ENCODE results near the gene YJU2. TPM values are rescaled to one million over a fixed set of nuclear protein-coding genes. Genes with fewer than 3 reads are reported as not detected.

The YJU2 gene
- total RNA-seq, 2 experiments from 2014 or later, result 37.6 to 38.5 TPM

GRCh38 chr19:4295972-4296771 lies 49.3 kb downstream of the YJU2 start:
- peaks cover 6% of the 10 kb centered on the region for H3K36me3 Mint-ChIP-seq
- H3K9me3 Mint-ChIP-seq, result no peaks in the 10 kb centered on the region
- no peak overlapping the region for H3K27ac Mint-ChIP-seq
- no peak for DNase-seq
- peaks cover 8% of the 10 kb centered on the region for H3K4me1 Mint-ChIP-seq
- no peaks in the 10 kb centered on the region for H3K27me3 Mint-ChIP-seq
- no peak overlapping the region for H3K4me3 Mint-ChIP-seq

GRCh38 chr19:4297901-4298809 lies 51.3 kb downstream of the YJU2 start:
- Mint-ChIP-seq H3K27me3 (no peaks in the 10 kb centered on the region), H3K4me1 (peaks cover 20% of the 10 kb centered on the region), H3K4me3 (no peak overlapping the region), H3K27ac (peak overlapping the region; percentile 68), H3K36me3 (peaks cover 6% of the 10 kb centered on the region), H3K9me3 (no peaks in the 10 kb centered on the region)
- peak; percentile 36 for DNase-seq

DNA sequence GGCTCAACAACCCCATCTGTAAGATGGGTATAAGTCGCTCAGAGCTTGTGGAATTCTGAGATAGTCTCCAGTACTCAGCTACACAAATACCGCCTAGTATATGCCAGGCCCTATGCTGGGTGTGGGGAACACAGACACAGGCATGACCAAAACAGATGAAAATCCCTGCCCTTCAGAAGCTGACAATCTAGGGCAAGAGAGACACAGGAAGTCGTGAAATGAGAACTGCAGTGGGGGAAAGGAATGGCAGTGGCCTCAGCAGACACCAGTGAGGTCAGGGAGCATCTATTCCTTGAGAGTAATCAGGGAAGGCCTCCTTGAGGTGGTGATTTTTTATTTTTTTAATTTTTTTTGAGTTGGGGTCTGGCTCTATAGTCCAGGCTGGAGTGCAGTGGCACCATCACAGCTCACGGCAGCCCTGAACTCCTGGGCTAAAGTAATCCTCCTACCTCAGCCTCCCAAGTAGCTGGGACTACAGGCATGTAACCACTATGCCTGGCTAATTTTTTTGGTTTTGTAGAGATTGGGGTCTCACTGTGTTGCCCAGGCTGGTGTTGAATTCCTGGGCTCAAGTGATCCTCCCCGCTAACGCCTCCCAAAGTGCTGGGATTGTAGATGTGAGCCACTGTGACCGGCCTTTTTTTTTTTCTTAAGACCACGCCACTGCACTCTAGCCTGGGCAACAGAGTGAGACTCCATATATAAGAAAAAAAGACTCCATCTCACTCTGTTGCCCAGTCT lies 52.1 kb downstream of the YJU2 start:
- Mint-ChIP-seq H3K36me3 (peaks cover 6% of the 10 kb centered on the region), H3K4me3 (no peak overlapping the region), H3K27ac (peak overlapping the region; percentile 68), H3K4me1 (peaks cover 25% of the 10 kb centered on the region), H3K9me3 (no peaks in the 10 kb centered on the region), H3K27me3 (no peaks in the 10 kb centered on the region)
- no peak for DNase-seq

DNA sequence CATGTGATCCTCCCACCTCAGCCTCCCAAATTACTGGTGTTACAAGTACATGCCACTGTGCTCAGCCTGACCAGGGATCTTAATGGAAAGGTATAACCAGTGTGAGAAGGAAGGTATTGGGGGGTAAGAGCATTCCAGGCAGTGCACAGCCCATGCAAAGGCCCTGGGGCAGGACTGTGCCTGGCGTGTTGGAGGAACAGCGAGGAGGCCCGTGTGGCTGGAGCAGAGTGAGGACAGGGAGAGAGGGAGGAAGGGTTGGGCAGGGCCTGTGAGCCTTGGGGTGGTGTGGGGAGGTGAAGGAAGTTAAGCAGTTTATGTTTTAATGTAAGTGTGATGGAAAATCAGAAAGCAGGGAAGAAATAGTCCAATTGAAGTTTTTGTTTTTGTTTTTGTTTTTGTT lies 53.7 kb downstream of the YJU2 start:
- Mint-ChIP-seq H3K27me3 (no peaks in the 10 kb centered on the region), H3K9me3 (no peaks in the 10 kb centered on the region), H3K4me3 (peak overlapping the region; percentile 5), H3K27ac (peak overlapping the region; percentile 43), H3K36me3 (peaks cover 6% of the 10 kb centered on the region), H3K4me1 (peaks cover 29% of the 10 kb centered on the region)
- no peak for DNase-seq

DNA sequence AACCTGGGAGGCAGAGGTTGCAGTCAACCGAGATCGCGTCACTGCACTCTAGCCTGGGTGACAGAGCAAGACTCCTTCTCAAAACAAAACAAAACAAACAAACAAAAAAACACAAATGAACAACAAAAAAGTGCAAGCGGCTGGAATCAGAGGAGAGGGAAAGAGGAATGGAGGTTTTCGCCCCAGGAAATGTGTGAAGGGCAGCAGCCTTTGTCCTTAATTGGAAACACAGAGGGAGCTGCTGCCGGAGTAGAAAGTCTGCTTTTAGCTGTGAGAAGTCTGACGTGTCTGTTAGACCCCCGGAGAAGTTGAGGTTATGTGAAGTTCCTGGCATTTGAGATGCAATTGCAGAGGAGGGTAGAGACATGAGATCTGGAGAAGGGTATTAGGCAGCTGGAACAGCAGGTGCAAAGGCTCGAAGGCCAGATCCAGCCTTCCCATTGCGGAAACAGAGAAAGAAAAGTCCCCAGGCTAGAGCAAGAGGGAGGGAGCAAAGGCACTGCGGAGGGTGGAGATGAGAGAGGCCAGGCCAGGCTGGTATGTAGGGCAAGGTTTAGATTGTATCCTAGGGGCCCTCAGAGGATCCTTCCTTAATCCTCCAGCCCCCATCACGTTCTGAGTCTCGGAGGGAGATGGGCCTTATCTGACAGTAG lies 54.8 kb downstream of the YJU2 start:
- Mint-ChIP-seq H3K27me3 (no peaks in the 10 kb centered on the region), H3K4me3 (peak overlapping the region; percentile 81), H3K9me3 (no peaks in the 10 kb centered on the region), H3K36me3 (peaks cover 6% of the 10 kb centered on the region), H3K4me1 (peaks cover 29% of the 10 kb centered on the region), H3K27ac (peak overlapping the region; percentile 83)
- no peak for DNase-seq

DNA sequence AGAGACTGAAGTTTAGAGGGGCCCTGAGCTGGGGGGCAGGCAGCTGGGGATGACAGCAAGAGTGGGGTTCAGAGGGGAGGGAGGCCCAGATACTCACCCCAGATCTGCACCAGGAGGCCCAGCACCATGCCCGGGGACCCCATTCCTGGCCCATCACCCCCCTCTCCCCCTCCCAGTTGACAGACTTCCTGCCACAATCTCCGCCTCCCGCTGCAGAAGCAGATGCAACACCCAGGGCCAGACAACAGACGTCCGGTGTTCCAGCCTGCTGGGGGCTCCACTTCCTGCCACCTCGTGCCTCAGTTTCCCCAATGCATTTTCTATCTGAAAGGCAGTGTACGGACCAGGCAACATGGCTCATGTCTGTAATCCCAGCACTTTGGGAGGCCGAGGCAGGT lies 55.4 kb downstream of the YJU2 start, which contains the start of gene TMIGD2:
TSS of gene TMIGD2 (minus strand) at position 147 of the 398 bp plus-strand sequence. CDS start at position 143, 4 bp downstream.
- peaks cover 29% of the 10 kb centered on the region for H3K4me1 Mint-ChIP-seq
- H3K9me3 Mint-ChIP-seq, result no peaks in the 10 kb centered on the region
- no peak for DNase-seq
- peak within 1 kb of the TSS; percentile 83 for H3K27ac Mint-ChIP-seq
- peaks cover 6% of the 10 kb centered on the region for H3K36me3 Mint-ChIP-seq
- peak within 1 kb of the TSS; percentile 81 for H3K4me3 Mint-ChIP-seq
- no peaks in the 10 kb centered on the region for H3K27me3 Mint-ChIP-seq

DNA sequence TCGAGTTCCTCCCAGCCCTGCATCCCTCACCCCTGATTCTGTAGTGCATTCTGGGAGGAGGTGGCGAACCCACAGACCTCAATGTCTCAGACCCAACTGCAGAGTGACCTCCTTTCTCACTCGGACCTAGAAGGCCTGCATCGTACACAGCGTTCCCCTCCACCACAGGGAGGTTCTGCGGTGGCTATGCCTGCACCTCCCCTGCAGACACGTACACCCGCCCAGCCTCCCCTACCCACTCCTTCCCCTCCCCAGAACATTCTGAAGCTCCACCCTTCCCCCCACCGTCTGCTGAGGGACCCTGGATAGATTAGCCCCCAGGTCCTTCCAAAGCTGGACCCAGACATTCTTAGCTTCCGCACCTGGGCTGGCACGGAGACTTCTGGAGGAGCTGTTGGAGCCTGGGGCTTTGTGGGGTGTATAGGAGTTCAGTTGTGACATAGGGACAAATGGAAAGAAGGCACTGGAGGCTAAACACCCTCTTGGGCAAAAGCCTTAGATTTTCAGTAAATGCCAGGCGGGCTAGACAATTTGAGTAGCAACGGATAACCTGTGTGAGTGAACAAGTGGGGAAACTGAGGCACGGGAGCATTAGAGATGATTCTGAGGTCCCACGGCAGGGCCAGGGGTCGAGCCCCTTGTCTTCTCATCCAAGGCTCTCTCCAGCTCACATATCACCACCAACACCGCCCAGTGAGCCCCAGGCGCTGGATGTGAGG lies 57.1 kb downstream of the YJU2 start:
- Mint-ChIP-seq H3K27ac (peak overlapping the region; percentile 56), H3K36me3 (peaks cover 3% of the 10 kb centered on the region), H3K4me3 (peak overlapping the region; percentile 53), H3K27me3 (no peaks in the 10 kb centered on the region), H3K9me3 (no peaks in the 10 kb centered on the region), H3K4me1 (peaks cover 24% of the 10 kb centered on the region)
- no peak for DNase-seq

GRCh38 chr19:4304538-4305256 lies 57.8 kb downstream of the YJU2 start, which contains the start of gene FSD1:
Gene FSD1, plus strand, starts transcription at chr19:4304598. Its CDS starts 149 bp downstream, at chr19:4304747.
- Mint-ChIP-seq H3K36me3 (peaks cover 7% of the 10 kb centered on the region), H3K27ac (peak within 1 kb of the TSS; percentile 56), H3K4me3 (peak within 1 kb of the TSS; percentile 75), H3K27me3 (no peaks in the 10 kb centered on the region), H3K9me3 (no peaks in the 10 kb centered on the region), H3K4me1 (peaks cover 24% of the 10 kb centered on the region)
- peak; percentile 92 for DNase-seq

DNA sequence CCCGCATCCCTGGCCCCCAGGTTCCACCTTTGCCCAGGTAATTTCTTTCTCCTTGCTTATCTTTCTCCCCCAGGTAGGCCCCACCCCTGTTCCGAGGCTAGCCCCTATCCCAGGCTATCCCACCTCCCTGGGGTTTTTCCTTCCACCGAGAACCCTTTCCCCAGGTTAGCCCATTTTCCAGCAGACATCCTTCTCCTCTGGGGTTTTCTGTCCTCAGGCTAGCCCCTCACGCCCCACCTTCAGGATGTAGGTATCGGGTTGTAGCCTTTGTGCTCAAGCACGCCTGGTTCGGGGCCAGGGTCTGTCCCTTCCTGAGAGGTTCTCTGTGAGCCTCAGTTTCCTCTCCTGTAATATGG lies 58.4 kb downstream of the YJU2 start:
- H3K4me3 Mint-ChIP-seq, result peak overlapping the region; percentile 75
- H3K27me3 Mint-ChIP-seq, result no peaks in the 10 kb centered on the region
- no peaks in the 10 kb centered on the region for H3K9me3 Mint-ChIP-seq
- no peak overlapping the region for H3K27ac Mint-ChIP-seq
- H3K4me1 Mint-ChIP-seq, result peaks cover 24% of the 10 kb centered on the region
- H3K36me3 Mint-ChIP-seq, result peaks cover 7% of the 10 kb centered on the region
- DNase-seq, result no peak

DNA sequence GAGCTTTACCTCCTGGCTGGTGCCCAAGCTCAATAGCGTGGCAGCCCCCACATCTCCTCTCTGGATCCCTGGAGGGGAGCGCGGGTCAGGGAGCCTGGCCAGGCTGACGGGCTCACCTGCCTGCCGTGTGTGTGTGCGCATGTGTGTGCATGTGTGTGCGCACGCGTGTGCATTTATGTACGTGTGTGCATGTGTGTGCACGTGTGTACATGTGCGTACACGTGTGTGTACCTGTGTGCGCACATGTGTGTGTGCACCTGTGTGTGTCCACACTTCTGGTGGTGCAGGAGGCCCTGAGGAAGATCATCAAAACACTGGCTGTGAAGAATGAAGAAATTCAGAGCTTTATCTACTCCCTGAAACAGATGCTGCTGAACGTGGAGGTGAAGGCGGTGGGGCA lies 58.8 kb downstream of the YJU2 start:
- Mint-ChIP-seq H3K27me3 (no peaks in the 10 kb centered on the region), H3K4me3 (peak overlapping the region; percentile 75), H3K9me3 (no peaks in the 10 kb centered on the region), H3K27ac (no peak overlapping the region), H3K4me1 (peaks cover 22% of the 10 kb centered on the region), H3K36me3 (peaks cover 8% of the 10 kb centered on the region)
- no peak for DNase-seq

DNA sequence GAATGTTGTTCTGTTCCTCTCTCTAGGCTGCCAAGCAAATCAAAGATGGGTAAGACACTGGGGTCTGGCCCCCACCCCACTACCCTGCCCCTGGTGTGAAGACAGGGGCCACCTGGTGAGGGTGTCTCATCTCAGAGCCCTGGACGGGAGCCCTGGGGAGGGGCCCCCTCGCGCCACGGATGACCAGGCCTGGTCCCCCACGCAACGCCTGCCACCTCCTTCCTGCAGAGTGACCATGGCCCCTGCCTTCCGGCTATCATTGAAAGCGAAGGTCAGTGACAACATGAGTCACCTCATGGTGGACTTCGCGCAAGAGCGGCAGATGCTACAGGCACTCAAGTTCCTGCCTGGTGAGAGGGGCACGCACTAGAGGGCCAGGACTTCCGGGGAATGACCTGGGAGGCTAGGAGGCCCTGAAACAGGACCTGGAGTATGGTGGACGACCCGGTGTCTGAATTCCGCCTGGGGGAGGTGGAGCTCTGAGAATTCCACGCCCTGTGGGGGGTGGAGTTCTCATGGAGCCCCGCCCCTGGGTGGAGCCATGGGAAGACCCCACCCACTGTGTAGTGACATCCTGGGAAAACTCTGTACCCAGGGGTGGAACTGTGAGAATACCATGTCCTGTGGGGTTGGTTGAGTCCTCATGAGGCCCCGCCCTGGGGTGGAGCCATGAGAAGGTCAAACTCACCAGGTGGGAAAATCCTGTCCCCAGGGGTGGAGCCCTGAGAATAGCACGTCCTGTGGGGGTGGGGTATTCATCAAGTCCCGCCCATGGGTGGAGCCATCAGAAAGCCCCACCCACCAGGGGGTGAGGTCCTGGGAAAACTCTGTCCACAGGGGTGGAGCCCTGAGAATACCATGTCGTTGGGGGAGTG lies 63.6 kb downstream of the YJU2 start:
- peak; percentile 34 for DNase-seq
- no peaks in the 10 kb centered on the region for H3K27me3 Mint-ChIP-seq
- H3K4me3 Mint-ChIP-seq, result no peak overlapping the region
- no peaks in the 10 kb centered on the region for H3K4me1 Mint-ChIP-seq
- no peak overlapping the region for H3K27ac Mint-ChIP-seq
- no peaks in the 10 kb centered on the region for H3K9me3 Mint-ChIP-seq
- peaks cover 16% of the 10 kb centered on the region for H3K36me3 Mint-ChIP-seq

DNA sequence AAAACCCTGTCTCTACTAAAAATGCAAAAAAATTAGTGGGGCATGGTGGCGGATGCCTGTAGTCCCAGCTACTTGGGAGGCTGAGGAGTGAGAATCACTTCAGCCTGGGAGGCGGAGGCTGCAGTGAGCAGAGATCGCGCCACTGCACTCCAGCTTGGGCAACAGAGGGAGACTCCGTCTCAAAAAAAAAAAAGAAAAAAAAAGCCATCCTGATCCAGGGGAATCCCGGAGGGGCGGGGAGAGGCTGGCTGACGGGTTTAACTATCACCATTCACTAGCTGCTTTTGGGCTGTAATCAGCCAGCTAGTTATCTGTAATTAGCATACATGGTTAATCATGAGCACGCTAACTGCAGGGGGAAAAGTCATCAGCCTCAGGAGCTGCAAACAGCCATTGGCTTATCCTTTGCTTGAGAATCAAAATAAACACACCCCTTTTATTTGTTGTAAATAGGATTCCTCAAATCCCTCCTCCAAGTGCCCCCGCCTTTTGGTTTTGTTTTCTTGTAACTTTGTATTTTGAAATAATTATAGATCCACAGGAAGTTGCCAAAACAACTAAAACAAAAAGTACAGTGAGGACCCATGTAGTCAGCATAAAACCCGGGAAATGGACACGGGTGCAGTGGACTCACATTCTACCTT lies 67.1 kb downstream of the YJU2 start:
- Mint-ChIP-seq H3K4me3 (no peak overlapping the region), H3K27ac (no peak overlapping the region), H3K9me3 (no peaks in the 10 kb centered on the region), H3K36me3 (peaks cover 16% of the 10 kb centered on the region), H3K4me1 (no peaks in the 10 kb centered on the region), H3K27me3 (no peaks in the 10 kb centered on the region)
- no peak for DNase-seq
